OCI-LY3 (cell line): Measurements from ENCODE around the gene WDPCP.

Experiments used
- CTCF ChIP-seq: fragments of 200-600, 300-600 bp; sonication (generic); IDR thresholded peaks from 2 replicates; pipeline ENCODE4 v1.5.1; 2014; ENCODE audit warnings: antibody characterized with exemption, low read length, low read depth
- EZH2phosphoT487 ChIP-seq: fragments of 200-600 bp; shearing (Covaris generic); IDR thresholded peaks from 2 replicates; pipeline ENCODE4 v1.6.1; 2018; ENCODE audit warnings: antibody characterized with exemption, mixed run types, low read depth

- TF ChIP-seq CTCF (no peak), EZH2phosphoT487 (no peak)
Observed at GRCh38 chr2:63218800-63219526, 369.3 kb downstream of the WDPCP start.
